GM18498 (cell line): ENCODE results near the gene TET2.

Experiments
- ATAC-seq: cut with Tn5 transposase; IDR thresholded peaks from one replicate; pipeline ENCODE4 v1.9.1; 2021; ENCODE audit warnings: mild to moderate bottlenecking, moderate library complexity; ENCODE audit not compliant: unreplicated experiment

The TET2 gene

DNA sequence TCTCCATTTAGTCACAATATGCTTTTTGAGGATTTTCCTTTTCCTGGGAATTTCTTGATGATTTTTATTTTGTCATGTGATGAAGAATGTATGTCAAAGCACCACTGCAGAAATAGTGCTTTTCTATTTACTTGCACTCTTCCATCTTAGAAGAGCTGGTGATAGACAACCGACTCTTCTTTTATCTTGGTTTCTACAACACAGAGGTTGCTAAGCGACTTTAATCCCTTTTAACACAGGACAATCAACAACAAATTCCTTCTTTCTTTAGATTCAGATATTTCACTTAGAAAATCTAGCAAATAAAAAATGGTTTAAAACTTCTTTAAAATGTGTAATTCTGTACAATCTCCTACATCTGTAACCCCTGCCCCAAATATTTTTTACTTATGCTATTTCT, 34.6 kb downstream of the TET2 start:
- no peak for ATAC-seq

DNA sequence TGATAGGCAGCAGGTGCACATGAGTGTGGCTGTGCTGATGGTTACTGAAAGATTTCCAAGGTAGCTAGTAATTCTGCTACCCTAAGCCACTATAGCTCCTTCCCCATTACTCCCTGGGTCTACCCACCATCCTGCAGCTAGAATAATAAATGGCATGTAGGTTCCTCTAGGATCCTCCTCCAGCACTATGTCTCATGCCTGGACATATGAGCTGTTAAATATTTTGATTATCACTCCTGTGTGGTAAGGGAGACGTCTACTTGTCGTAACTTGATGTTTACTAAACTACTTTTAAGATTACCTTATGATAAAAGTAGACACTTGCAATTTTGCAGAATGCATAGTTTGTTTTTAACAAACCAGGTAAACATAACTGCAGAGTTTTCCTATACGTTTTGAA, 35.5 kb downstream of the TET2 start:
- ATAC-seq, result no peak

DNA sequence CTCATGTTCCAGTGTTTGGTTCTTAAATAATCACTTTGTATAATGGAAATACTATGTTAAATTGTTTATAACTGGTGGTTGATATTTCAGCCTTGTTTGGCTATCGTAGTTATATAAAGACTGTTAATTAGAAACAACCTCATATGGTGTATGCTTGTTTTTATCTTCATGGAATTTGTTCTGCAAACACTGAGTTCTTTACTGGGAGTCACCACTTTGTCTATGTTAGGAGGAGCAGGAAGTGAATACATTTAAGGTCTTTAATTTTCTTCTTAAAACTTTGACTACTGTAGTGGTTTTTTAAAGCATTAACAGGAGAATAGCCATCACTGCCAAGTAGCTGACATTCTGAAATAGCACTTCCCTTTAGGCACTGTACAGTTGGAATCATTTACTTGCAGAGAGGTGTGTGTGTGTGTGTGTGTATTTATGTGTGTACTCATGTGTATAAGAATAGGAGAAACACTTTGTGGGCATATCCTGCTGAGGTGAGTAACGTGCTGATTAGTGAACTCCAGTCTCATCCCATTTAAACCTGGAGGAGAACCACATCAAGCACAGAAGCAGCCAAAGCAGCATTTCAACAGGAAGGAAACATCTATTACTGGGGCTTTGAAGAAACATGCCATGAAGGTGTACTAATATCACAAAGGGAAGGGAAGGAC, 37.8 kb downstream of the TET2 start:
- no peak for ATAC-seq

DNA sequence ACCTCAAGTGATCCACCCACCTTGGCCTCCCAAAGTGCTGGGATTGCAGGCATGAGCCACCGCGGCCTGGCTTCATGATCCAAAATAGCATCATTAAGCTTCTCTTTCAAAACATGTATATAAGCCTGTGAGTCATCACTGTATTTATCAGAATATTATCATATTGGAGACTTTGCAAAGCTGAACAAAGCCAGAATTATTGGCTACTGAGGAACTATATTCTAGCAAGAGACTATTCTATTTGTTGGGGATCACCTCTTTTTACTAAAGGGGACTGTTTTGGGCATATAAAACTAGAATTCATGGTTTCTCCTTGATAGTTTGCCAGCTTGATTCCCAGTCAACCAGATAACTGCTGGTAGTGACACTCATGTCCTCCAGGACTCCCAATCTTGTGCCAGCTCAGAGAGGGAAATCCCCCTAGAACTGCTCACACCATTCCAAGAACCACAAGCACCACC, 40.1 kb downstream of the TET2 start:
- no peak for ATAC-seq

DNA sequence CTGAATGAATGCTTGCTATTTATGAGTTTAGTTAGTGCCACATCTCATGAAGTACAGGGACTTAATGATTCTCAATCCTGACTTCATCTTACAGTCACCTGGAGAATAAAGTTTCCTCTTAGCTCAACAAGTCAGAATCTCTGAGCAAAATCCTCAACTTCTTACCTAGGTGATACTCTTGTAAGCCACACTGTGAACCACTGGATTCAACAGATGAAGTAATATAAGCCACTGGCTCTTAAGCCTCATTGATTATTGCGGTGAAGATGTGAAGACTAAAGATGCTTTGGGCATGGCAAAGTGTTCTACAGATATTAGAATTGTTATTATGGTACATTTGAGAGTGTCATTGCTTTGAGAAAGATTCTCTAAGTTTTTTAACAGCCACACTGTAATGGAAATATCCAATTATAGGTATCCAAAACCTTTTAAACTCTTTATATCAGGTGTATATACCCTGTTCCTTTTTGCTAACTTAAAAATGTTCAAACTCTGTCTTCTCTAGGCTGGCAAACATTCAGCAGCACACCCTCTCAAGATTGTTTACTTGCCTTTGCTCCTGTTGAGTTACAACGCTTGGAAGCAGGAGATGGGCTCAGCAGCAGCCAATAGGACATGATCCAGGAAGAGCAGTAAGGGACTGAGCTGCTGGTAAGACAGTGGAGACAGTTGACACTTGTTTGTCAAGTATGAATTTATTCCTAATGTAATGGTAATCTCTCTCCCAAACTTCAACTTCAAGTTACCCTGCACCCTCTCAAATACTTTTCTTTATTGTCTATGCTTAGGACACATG, 43.4 kb downstream of the TET2 start:
- no peak for ATAC-seq

DNA sequence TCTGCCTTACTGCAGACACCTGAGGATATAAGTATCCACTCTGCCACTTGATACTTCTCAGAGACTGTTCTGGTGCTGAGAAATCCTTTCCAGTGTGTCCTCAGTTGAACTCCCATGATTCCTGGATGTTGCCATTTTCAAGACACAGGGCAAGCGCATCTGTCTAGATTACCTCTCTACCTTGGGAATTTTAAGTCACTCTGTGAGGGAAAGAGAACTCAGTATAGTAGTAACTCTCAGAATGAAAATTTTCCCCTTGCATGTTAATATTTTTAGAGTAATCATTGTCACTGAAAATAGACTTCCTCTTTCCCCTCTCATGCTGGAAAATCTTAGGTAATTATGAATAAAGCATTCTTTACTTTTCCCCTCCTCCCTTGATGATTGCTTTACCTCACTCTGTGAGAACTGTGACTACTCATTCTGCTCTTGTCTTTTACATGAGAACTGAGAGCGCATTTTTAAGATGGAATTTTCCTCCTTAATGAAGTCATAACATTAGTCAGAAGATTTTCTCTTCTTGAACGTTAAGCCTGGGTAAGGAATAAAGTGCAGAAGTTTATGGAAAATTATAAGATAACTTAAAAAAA, 45.0 kb downstream of the TET2 start:
- ATAC-seq, result peak; percentile 40

DNA sequence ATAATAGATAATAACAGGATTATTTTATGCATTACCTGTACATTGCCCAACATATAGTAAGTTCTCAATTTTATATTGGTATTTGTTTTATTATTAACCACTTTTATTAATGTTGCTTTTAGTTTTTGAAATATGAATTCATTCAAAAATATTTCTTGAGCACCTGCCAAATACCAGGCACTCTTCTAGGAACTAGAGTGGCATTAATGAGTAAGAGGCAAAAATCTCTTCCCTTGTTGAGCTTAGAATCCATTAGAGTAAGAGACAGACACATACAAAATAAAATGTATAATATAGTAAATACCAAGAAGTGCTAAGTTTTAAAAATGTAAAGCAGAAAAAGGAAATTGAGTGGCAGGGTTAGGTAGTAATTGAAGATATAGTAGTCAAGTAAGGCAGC, 45.8 kb downstream of the TET2 start:
- ATAC-seq, result no peak

DNA sequence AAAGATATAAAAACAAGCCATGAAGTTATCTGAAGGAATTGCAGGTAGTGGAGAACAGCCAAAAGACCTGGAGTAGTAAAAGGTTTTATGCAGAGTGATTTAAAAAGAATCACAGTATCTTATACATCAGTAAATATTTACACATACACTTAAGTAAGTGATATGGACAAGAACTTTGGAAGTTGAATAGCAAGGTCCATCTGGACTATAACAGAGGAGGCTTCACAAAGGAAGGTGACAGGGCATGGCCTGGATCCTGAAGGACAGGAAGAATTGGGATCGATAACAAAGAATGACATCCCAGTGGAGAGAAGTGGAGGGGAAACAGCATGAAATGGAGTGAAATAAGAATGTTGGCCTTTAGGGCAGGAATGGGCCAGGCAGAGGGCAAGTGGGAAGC, 46.2 kb downstream of the TET2 start:
- no peak for ATAC-seq

DNA sequence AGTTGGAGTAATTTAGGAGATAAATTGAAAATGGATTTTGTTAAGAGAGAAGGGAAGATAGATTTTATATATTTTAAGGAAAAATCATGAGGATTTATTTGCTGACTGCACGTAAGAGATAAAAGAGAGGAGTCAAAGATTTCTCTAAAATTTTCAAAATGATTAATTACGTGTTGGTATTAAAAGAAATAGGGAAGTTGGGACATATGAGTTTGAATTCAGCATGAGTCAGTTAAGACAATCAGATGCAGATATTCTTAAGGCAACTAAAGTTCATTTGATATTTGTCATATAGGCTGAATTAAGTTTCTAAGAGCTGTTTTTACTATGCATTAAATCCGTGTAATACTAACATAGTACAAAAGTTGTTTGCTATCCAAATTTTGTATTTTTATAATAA, 46.9 kb downstream of the TET2 start:
- no peak for ATAC-seq

DNA sequence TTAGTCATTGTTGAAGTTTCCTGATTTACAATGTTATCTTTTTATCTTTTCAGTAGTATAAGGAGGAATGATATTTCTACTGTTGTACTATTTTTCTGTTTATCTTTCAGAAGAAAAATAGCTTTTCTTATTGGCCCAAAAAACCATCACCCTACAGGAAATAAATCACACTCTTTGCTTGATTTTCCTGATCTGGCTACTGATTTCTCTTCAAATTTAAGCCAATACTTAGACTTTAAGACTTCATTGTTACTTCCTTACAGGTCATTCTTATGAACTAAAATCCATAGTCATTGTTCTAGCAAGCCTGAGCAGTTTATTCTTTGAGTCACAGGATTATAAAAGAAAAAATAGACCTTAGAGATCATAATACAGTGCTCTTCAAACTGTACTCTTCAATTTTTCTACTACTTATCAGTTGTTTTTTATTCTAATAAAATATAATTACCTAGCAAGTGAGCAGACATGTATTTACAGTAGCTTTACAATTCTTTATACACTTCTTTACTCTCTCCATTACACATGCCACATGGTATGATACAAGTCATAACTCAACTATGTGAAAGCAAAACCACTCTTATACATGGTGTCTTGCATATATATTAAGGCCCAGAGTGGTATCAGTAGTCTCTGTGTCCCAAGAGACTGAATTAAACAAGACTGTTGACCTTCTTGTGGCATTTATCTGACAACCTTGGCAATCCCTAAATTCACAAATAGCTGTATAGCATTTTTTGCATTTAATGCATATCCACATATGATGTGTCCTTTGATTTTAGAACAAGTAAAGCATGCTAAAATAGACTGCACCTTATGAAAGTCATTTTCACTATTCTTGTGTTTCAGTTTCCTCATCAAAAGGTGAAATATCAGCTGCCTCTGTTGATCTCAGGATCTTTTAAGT, 47.9 kb downstream of the TET2 start:
- ATAC-seq, result peak; percentile 94

DNA sequence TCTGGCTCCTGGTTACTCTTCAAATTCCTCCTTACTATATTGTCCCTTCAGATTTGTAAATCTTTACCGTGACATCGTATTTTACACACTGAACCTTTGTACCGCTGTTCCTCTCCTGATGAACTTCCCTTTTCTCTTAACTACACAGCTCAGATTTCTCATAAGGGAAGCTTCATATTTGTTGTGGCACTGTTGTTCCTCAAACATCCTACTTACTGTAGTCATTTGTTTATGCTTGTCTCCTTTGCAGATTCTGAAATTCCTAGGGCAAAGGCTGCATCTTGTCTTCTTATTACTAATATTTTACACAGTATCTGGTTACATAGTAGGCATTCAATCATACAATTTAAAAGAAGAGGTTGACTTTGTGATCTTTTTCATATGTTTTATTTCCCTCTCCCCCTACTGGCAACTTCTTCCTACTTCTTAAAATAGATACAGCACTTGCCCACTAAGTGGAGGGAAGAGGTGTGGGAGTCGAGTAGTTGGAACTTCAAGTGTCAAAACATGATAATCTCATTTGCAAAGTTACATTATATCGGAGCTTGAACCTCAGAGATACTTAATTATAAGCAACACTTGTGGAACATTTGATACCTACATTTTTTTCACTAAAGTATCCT, 50.0 kb downstream of the TET2 start:
- ATAC-seq, result no peak

DNA sequence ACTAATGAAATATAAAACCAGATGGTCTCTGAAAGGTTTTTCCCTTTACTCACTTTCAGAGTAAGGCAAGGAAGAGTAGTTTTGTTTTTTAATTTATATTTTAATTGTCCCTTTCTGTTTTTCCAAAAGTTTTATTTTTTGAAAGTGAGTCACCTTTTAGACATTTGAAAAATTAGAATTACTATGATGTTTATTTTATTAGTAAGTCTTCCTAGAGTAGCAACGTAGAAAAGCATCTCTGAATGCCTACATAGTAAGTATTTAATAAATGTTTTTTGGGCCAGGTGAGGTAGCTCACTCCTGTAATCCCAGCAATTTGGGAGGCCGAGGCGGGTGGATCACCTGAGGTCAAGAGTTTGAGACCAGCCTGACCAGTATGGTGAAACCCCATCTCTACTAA, 51.1 kb downstream of the TET2 start:
- no peak for ATAC-seq

DNA sequence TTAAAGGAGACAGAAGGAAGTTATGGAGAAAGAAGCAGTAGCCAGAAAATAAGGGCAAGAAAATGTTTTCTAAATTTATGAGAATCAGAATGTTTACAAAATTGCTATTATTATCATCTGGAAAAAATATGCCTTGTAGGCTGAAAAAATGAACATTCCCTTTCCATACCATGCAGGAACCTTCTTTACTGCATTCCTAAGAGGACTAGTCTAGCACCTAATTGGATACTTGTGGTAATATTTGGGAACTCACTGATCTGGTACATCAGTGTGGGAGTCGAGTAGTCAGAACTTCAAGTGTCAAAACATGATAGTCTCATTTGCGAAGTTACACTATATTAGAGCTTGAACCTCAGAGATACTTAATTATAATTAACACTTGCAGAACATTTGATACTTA, 51.9 kb downstream of the TET2 start:
- ATAC-seq, result no peak

DNA sequence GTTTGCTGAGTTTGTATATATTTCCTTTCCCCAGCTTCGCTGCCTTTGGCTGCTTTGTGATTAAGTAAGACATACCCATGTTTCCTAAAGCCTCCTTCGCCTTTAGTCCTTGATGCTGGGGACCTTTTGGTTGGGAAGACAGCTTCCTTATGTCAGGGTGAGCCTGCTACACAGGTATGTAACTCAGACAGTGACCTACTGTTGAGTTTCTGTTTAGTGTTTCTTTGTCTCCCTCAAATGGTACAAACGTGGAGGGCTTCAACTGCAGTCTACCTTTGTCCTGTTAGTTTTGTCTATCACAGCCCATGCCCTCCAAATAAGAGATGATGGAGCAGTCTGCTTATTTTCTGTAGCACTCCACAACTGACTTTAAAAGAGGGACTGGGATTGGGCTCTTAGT, 59.5 kb downstream of the TET2 start:
- no peak for ATAC-seq

DNA sequence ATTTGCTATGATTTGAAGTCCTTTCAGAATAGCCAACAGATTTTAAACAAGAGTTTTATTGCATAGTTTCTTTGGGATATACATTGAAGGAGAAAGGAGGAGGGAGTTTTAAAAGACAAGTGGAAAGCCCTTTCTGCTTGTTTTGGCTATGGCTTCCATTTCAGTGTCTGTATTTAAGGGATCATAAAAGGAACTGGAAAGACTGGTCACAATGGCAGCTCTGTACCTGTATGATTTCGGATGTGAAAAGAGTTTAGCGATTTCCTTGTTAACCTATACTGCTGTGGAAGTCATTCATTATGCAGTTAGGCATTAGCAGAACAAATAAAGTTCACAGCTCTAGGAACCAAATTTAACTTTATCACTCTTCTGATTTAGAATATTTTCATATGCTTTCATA, 60.7 kb downstream of the TET2 start:
- ATAC-seq, result no peak

DNA sequence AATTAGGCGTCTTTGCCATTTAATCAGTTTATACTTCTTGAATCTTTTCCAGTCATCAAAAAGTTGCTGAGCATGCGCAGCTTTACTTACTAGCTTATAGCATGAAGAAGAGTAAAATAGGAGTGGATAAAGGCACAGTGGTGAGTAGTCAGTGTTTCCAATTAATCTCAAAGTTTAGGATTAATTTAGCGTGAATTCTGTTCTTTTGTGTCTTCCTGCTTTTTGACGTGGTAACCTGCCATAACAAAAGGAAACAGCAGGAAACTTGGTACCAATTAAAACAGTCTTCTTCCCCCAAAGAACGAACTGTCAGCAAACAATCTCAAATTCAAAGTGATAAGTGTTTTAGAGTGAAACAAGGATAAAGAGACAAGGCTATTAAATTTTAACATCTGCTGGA, 61.9 kb downstream of the TET2 start:
- ATAC-seq, result no peak

DNA sequence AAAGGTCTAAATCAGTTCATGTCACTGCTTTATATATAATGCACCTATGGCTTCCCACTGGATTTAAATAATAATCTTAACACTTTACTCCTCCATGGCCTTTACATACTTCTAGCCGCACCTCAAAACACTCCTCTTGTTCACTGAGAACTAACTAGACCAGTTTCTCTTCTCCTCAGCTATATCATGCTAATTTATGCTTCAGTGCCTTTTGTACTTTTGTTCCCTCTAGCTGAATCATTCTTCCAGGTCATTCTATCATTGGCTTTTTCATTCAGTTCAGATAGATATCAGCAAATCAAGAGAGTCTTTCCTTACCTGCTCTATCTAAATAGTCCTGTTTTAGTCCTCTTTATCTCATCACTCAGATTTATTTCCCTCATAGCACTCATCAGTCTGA, 64.2 kb downstream of the TET2 start:
- peak; percentile 49 for ATAC-seq

DNA sequence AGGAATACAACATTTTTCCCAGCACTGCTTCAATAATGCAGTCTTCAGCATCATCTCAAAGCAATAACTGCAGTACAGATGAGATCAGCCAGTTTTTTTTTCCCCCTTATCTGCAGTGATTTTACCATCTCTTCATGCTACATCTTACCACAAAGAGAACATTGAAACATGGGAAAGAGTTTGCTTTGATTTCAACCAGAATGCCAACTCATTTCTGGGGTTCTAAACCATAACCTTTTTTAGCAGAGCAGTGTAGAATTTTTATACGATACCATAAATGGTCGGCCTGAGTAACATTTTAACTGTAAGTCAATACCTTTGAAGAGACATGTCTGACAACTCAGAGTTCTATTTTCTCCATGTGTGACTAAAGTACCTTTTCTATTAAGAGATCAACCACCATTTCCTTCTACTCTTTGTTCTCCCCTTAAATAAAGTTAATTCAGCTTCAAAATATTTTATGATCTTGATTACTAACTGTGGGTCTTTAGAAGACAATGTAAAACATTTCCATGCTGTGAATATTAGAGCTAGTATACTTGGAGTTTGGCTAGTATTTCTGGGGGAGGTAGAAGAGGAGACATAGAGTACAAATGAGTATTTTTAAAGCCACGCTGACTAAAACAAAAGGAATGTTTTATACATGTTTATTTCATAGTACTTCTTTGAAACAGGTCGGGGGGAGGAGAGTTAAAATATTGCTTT, 69.1 kb downstream of the TET2 start:
- peak; percentile 65 for ATAC-seq

DNA sequence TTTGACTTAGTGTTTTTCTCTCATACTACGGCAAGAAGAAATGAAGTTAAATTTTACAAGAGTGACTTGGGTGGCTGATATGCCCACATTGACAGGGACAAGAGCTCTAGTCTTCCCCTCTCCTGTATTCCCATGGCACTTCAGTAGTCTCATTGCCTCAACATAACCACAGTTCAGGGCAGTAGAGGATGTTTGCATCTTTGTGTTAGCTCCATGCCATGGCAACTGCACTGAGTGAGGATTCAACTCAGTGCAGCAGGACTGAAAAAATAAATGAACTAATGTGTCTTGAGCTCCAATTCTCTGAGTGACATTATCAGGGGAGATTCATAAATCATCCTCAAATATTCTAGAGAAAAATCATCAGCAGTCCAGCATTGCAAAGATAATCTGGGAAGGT, 78.8 kb downstream of the TET2 start:
- ATAC-seq, result no peak

DNA sequence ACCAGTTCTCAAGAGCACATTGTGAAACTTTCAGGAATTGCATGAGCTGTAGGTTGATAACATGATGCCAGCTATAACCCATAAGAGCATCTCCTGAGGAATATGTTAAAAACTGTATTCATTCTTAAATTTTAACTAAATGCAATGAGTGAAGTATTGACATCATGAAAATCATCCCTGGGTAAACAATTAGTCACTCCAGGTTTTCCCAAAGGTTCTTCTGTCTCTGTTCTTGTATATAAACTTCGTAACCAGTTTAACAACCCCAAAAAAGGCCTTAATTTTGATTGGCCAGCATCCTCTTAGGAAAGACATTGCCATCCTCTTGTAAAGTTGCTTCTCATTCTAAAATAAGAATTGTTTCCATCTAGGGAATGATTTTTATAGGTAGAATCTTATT, 80.4 kb downstream of the TET2 start:
- ATAC-seq, result no peak
